GM12891 (cell line): ENCODE results near the gene CYB5A.
A peak's percentile ranks its signal among the peaks of the same experiment; 100 is the strongest.

Experiments used
- DNase-seq: peaks from one replicate; pipeline ENCODE4 v3.0.0; 2011; ENCODE audit warnings: low spot score; ENCODE audit not compliant: insufficient read length
- FAIRE-seq: peaks from 2 replicates; lab custom pipeline; 2011; peaks lifted over from hg19 to GRCh38; lab: Jason Lieb, UNC
- PAX5 ChIP-seq: IDR thresholded peaks from 2 replicates; pipeline ENCODE4 v1.6.1; 2011; ENCODE audit warnings: low read length, moderate library complexity, mild to moderate bottlenecking; ENCODE audit not compliant: insufficient read depth, severe bottlenecking
- POLR2A ChIP-seq: IDR thresholded peaks from 2 replicates; pipeline ENCODE4 v1.6.1; 2011; ENCODE audit warnings: low read depth, low read length, control low read depth
- POLR2AphosphoS5 ChIP-seq: IDR thresholded peaks from 2 replicates; pipeline ENCODE4 v1.6.1; 2011; ENCODE audit warnings: low read depth, low read length, control low read depth
- POU2F2 ChIP-seq: IDR thresholded peaks from 2 replicates; pipeline ENCODE4 v1.6.1; 2011; ENCODE audit warnings: low read depth, mild to moderate bottlenecking, control low read depth, low read length, moderate library complexity
- SPI1 ChIP-seq: IDR thresholded peaks from 2 replicates; pipeline ENCODE4 v1.6.1; 2011; ENCODE audit warnings: low read depth, low read length, control low read depth
- TAF1 ChIP-seq: IDR thresholded peaks from 2 replicates; pipeline ENCODE4 v1.6.1; 2011; ENCODE audit warnings: low read depth, low read length, control low read depth

The CYB5A gene

GRCh38 chr18:74326231-74326630 lies 34.5 kb upstream of the CYB5A start:
- DNase-seq = no peak
- TF ChIP-seq SPI1 (no peak), POLR2AphosphoS5 (no peak), TAF1 (no peak), PAX5 (no peak), POLR2A (no peak), POU2F2 (no peak)
- FAIRE-seq = no peak

DNA sequence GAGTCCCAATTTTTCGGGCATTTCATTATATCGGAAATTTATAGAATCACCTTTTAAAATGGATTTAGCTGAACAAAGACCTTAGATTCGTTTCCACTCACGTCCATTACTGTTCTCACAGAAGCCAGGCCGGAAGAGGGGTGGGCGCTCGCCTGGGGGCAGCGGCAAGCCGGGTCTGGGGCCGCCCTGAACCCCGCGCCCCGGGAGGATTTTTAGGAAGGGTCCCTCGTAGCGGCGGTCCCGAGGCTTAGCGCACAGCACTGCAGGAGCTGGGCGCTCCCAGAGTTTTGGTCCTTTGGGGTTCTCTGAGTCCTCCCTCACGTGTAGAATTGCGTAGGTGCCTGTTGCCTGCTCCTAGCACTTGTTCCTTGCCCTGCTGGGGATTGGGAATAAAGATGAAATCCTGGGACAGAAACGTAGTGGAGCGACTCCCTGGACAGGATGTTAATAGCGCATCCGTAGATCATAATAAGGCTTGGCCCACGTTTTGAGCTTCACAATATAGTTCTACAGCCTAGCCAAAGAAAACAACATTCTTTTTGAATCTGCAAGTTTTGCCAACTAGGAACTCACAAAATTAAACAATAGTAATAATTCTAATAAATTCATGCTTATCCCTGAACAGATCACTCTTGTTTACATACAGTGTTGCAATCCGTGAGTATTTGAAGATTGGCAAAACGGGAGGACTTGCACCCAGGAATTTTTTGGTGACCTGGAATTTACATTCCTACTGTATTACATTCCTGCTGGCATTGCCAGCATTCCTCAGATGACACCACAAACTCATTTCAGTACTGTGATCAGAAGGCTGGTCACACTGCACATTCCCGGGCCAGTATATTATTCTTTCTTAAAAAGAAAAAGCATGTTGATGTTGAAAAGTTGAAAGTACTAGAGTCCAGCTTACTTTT lies 24.8 kb upstream of the CYB5A start:
- TF ChIP-seq SPI1 = no peak
- TF ChIP-seq POU2F2 = no peak
- TF ChIP-seq PAX5 = no peak
- no peak for TF ChIP-seq POLR2AphosphoS5
- TF ChIP-seq POLR2A = no peak
- no peak for TF ChIP-seq TAF1
- DNase-seq (no peak), FAIRE-seq (no peak)

DNA sequence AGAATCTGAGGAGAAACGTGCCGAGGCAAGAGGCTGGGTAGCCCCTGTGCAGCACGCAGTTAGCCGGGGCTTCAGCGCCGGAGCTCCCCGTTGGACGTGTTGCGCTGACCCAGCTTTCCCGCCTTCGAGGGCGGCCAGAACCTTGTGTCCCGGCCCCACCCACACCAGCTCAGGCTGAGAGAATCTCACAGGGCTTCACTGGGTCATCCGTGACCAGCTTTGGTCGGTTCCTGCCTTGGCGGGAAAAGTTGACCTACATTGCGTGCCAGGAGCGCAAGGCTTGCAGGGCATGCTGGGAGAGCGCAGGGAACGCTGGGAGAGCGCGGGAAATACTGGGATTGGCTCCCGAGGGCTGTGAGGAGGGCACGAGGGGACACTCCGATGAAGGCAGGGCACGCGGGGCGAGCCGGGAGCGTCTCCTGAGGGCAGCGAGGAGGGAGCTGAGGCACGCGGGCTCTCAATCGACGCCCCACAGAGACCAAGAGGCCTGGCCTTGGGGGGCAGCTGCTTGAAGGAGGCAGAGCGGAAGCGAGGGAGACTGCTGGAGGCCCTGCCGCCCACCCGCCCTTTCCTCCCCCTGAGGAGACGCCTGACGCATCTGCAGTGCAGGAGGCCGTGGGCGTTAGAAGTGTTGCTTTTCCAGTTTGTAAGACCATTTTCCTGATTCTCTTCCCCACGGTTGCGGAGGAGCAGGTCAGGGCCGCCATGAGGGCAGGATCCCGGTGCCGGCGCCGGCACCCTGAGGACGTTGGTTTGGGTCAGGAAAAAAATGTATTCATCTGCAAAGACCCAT lies 23.9 kb upstream of the CYB5A start, which contains the start of gene C18orf63:
C18orf63 (plus strand) TSS at position 376 of the 793 bp plus-strand sequence. CDS start 2,027 bp downstream, outside the sequence.
- no peak for DNase-seq
- no peak for FAIRE-seq
- TF ChIP-seq POLR2AphosphoS5 = no peak
- TF ChIP-seq PAX5 = no peak
- no peak for TF ChIP-seq POU2F2
- TF ChIP-seq POLR2A = no peak
- TF ChIP-seq TAF1 = no peak
- no peak for TF ChIP-seq SPI1

DNA sequence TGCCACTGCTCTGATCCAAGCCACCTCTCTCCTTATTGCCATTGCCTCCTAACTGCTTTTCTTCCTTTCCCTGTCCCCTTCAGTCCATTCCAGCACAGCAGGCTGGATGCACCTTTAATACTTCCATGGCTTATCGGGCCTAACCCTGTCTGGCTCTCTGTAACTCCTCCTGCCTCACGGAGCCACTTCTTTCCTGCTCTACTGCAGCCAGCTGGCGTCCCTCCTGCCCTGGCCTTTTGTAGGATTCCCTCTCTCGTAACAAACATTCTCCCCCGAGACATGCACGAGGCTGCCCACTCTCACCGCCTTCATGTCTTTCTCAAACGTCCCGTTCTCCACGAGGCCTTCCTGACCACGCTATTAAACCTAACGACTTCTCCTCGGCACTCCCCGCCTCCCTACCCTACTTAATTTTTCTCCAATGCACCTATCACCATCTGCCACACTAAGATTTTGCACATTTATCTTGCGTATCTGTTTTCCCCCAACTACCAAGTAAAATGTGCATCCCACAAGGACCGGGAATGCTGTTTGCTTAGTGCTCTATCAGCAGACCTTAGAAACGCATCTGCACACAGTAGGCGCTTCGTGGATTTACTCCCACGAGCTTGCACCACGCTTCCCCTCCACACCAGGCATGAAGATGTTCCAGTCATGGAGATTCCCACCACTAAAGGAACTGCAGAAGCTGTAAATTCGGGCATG lies 23.1 kb upstream of the CYB5A start:
- FAIRE-seq = no peak
- no peak for DNase-seq
- TF ChIP-seq PAX5 (no peak), POU2F2 (no peak), POLR2AphosphoS5 (no peak), POLR2A (no peak), SPI1 (no peak), TAF1 (no peak)

- TF ChIP-seq TAF1 = no peak
- no peak for TF ChIP-seq POU2F2
- DNase-seq = no peak
- FAIRE-seq = no peak
Measured at GRCh38 chr18:74311000-74311399, 19.2 kb upstream of the CYB5A start.

- DNase-seq = no peak
- FAIRE-seq = peak; percentile 74
- TF ChIP-seq POLR2A (no peak), POLR2AphosphoS5 (no peak), POU2F2 (no peak), TAF1 (no peak), PAX5 (no peak), SPI1 (no peak)
Measured at GRCh38 chr18:74310411-74310810, 18.6 kb upstream of the CYB5A start.

DNA sequence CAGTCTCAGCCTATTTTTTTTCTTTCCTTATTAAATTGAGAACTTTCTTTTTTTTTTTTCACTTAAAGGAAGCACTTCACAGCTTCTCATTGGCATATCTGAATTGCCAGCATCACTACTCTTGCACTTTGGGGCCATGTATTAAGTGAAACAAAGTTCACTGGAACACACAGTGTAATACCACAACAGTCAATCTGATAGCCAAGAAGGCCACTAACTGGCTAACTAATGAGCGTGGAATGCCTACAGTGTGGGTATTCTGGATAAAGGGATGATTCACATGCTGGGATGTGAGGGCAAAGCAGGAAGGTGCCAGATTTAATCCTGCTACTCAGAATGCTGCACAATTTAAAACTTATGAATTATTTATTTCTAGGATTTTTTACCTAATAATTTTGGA lies 12.2 kb upstream of the CYB5A start:
- no peak for FAIRE-seq
- DNase-seq = no peak
- no peak for TF ChIP-seq PAX5
- no peak for TF ChIP-seq POLR2AphosphoS5
- no peak for TF ChIP-seq TAF1
- no peak for TF ChIP-seq SPI1
- TF ChIP-seq POU2F2 = no peak
- no peak for TF ChIP-seq POLR2A

DNA sequence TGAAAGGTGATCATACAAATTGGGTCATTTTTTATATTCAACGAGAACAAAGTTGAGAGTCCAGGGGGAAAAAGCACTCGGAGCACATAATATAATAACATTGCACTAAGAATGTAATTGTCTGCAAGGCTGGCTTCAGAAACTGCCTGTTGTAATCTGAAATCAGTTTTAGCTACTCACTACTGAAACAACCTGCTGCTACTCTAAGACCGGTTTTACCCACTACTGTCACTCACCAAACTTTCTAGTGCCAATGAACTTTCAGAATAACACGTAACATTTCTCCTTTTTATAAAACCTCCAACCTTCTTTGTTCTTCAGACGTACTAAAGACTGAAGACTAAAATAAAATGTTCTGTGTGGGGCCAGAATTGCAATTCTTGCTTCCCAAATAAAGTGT lies 11.5 kb upstream of the CYB5A start:
- no peak for TF ChIP-seq PAX5
- TF ChIP-seq POLR2A = no peak
- TF ChIP-seq TAF1 = no peak
- TF ChIP-seq POU2F2 = no peak
- no peak for TF ChIP-seq SPI1
- TF ChIP-seq POLR2AphosphoS5 = no peak
- DNase-seq = no peak
- FAIRE-seq = no peak

GRCh38 chr18:74299746-74300145 lies 8.0 kb upstream of the CYB5A start:
- FAIRE-seq (no peak), DNase-seq (no peak)
- no peak for TF ChIP-seq SPI1
- TF ChIP-seq PAX5 = no peak
- TF ChIP-seq POLR2AphosphoS5 = no peak
- TF ChIP-seq TAF1 = no peak
- TF ChIP-seq POU2F2 = no peak
- no peak for TF ChIP-seq POLR2A
